ENCODE data around the gene HPCAL1.
"Not testable (repeated sequence)": the region's sequence is repeated elsewhere in the genome, so short reads cannot be mapped to it uniquely, and the experiment has no call there.

Gene HPCAL1

GRCh38 chr2:10442469-10443126 is 139.9 kb downstream of the HPCAL1 start:
- DNase-seq (ENCODE audit: low spot score) = not testable (repeated sequence)

GRCh38 chr2:10444463-10444862 is 141.8 kb downstream of the HPCAL1 start:
- DNase-seq (ENCODE audit: low spot score) = peak; percentile 85

GRCh38 chr2:10446631-10447030 is 143.9 kb downstream of the HPCAL1 start:
- no peak for DNase-seq (ENCODE audit: low spot score)

- peak; percentile 53 for DNase-seq (ENCODE audit: low spot score)
Measured at GRCh38 chr2:10447300-10447894, 144.7 kb downstream of the HPCAL1 start.

- DNase-seq (ENCODE audit: low spot score) = peak; percentile 98
Measured at GRCh38 chr2:10447895-10448575, 145.3 kb downstream of the HPCAL1 start, which contains the start of gene ODC1. ODC1 (minus strand) TSS chr2:10448327; CDS start chr2:10445032, 3,295 bp downstream.

- peak; percentile 96 for DNase-seq (ENCODE audit: low spot score)
Measured at GRCh38 chr2:10448576-10449485, 146.1 kb downstream of the HPCAL1 start.

- no peak for DNase-seq (ENCODE audit: low spot score)
Measured at GRCh38 chr2:10449486-10449831, 146.8 kb downstream of the HPCAL1 start.

- no peak for DNase-seq (ENCODE audit: low spot score)
Measured at GRCh38 chr2:10449838-10450691, 147.4 kb downstream of the HPCAL1 start.

GRCh38 chr2:10451819-10452218 is 149.1 kb downstream of the HPCAL1 start:
- DNase-seq (ENCODE audit: low spot score) = no peak

- no peak for DNase-seq (ENCODE audit: low spot score)
Measured at GRCh38 chr2:10452312-10452711, 149.6 kb downstream of the HPCAL1 start.

- DNase-seq (ENCODE audit: low spot score) = no peak
Measured at GRCh38 chr2:10452956-10453904, 150.5 kb downstream of the HPCAL1 start.

GRCh38 chr2:10453905-10454298 is 151.2 kb downstream of the HPCAL1 start:
- no peak for DNase-seq (ENCODE audit: low spot score)

GRCh38 chr2:10454505-10454904 is 151.8 kb downstream of the HPCAL1 start:
- no peak for DNase-seq (ENCODE audit: low spot score)

GRCh38 chr2:10457195-10457594 is 154.5 kb downstream of the HPCAL1 start:
- DNase-seq (ENCODE audit: low spot score) = not testable (repeated sequence)

GRCh38 chr2:10457846-10458598 is 155.3 kb downstream of the HPCAL1 start:
- DNase-seq (ENCODE audit: low spot score) = no peak

- no peak for DNase-seq (ENCODE audit: low spot score)
Measured at GRCh38 chr2:10460366-10460796, 157.7 kb downstream of the HPCAL1 start.

GRCh38 chr2:10462178-10463083 is 159.7 kb downstream of the HPCAL1 start:
- no peak for DNase-seq (ENCODE audit: low spot score)

- DNase-seq (ENCODE audit: low spot score) = no peak
Measured at GRCh38 chr2:10465910-10466309, 163.2 kb downstream of the HPCAL1 start.

Measured in activated CD4-positive, alpha-beta T cell treated with anti-CD3 and anti-CD28 coated beads, Interleukin-2, Interleukin-4, amounts not matched to agents 100 ng/mL and 50 ng/mL, durations not matched to agents 16 hours and 8 hours (primary cell).